GM23248 (cell line): ENCODE results near the gene SKAP2.

Experiments used
- EZH2 ChIP-seq: fragments of 200-600 bp; sonication (generic); IDR thresholded peaks from 2 replicates; pipeline ENCODE4 v1.6.1; 2018; ENCODE audit warnings: antibody characterized with exemption, mild to moderate bottlenecking; ENCODE audit not compliant: insufficient read depth, poor library complexity, severe bottlenecking
- EZH2phosphoT487 ChIP-seq: fragments of 200-600 bp; sonication (generic); IDR thresholded peaks from 2 replicates; pipeline ENCODE4 v1.6.1; 2018; ENCODE audit warnings: antibody characterized with exemption, moderate library complexity, mild to moderate bottlenecking, low read depth; ENCODE audit not compliant: insufficient read depth

DNA sequence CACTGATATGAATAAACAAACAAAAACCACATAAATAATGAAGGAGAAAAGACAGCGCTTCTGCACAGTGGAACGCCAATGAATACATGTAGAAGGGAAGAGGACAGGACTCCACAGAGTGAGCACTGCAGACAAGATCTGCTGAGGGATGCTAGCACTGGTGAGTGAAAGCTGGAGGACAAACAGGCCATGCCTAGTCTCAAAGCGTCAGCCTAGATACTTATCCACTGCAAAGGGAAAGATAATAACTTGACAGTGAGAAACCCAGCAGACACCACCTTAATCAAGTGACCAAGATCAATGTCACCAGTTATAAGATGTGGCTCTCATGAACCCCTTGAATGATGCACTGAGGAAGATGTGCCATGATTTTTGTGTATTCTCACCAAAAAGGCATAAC lies 227.6 kb downstream of the SKAP2 start:
- TF ChIP-seq EZH2 (no peak), EZH2phosphoT487 (no peak)
